ENCODE measurements around the gene FAM151A.

Gene FAM151A

GRCh38 chr1:54577612-54578011 is 45.7 kb downstream of the FAM151A start:
- DNase-seq (ENCODE audit: low read depth): no peak
- no peak overlapping the region for H3K4me3 ChIP-seq (ENCODE audit: low read length)
- TF ChIP-seq CTCF (IDR thresholded peaks at IDR 0.05; ENCODE audit: insufficient read depth, low read depth, low read length, missing control alignments): no peak

- TF ChIP-seq CTCF (IDR thresholded peaks at IDR 0.05; ENCODE audit: insufficient read depth, low read depth, low read length, missing control alignments): no peak
- no peak for DNase-seq (ENCODE audit: low read depth)
- H3K4me3 ChIP-seq (ENCODE audit: low read length): no peak overlapping the region
These were observed 47.6 kb downstream of the FAM151A start for GRCh38 chr1:54575605-54576290.

GRCh38 chr1:54575161-54575560 is 48.2 kb downstream of the FAM151A start:
- no peak overlapping the region for H3K4me3 ChIP-seq (ENCODE audit: low read length)
- no peak for TF ChIP-seq CTCF (IDR thresholded peaks at IDR 0.05; ENCODE audit: insufficient read depth, low read depth, low read length, missing control alignments)
- DNase-seq (ENCODE audit: low read depth): no peak

GRCh38 chr1:54574158-54574778 is 49.1 kb downstream of the FAM151A start:
- DNase-seq (ENCODE audit: low read depth): no peak
- no peak overlapping the region for H3K4me3 ChIP-seq (ENCODE audit: low read length)

GRCh38 chr1:54572542-54572850 is 50.8 kb downstream of the FAM151A start:
- no peak for DNase-seq (ENCODE audit: low read depth)
- no peak for TF ChIP-seq CTCF (IDR thresholded peaks at IDR 0.05; ENCODE audit: insufficient read depth, low read depth, low read length, missing control alignments)
- no peak overlapping the region for H3K4me3 ChIP-seq (ENCODE audit: low read length)

More at GRCh38 chr1:54574158-54574778, 49.1 kb downstream of the FAM151A start:
- TF ChIP-seq CTCF (IDR thresholded peaks at IDR 0.05; ENCODE audit: insufficient read depth, low read depth, low read length, missing control alignments): no peak

- H3K4me3 ChIP-seq (ENCODE audit: low read length): no peak overlapping the region
- DNase-seq (ENCODE audit: low read depth): no peak
These were observed 51.4 kb downstream of the FAM151A start for GRCh38 chr1:54571803-54572541.

More at GRCh38 chr1:54571803-54572541, 51.4 kb downstream of the FAM151A start:
- no peak for TF ChIP-seq CTCF (IDR thresholded peaks at IDR 0.05; ENCODE audit: insufficient read depth, low read depth, low read length, missing control alignments)
